NCI-H1417 treated with DMSO at 0.1 percent for 48 hours (cell line): ENCODE data around the gene MRTO4.
"Not testable (repeated sequence)": the region's sequence is repeated elsewhere in the genome, so short reads cannot be mapped to it uniquely, and the experiment has no call there.

Experiments
- DNase-seq: peaks from one replicate; lab custom pipeline; 2025; lab: John Stamatoyannopoulos, UW

Gene MRTO4

DNA sequence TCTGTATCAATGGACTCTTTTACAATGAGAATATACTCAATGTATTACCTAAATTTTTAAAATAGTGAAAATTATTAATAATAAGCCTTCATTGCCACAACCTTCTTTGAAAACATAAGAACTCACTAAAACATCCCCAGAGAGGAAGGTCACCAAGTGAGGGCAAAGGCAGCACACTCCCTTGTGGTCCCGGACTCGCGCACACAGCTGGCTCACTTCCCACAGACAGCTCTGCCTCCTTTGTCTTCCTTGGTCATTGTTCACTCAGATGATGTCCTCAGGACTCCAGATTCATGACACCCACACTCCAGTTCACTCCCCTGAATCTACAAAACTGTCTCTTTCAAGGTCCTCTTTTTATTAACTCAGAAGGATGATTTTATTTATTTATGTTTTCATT is 22.4 kb upstream of the MRTO4 start:
- no peak for DNase-seq

DNA sequence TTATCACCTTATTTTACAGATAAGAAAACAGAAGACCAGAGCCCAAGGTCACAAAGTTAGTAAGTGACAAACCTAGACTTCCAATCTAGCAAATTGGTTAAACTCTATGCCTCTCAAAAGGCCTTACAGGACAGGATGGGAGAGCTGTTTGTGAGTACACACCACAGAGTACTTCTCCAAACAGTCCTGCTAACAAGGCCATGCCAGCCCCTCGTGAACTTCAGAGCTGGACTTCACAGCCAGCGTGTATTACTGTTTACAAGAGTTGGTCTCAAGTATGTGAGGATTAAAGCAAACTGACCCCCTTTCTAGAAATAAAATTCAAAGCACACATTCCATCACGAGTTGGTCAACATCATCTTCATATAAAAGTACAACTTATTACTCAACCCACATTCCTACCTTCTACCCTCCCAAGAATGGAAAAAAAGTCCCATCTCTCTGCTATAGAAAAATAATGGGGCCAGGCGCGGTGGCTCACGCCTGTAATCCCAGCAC is 21.7 kb upstream of the MRTO4 start:
- no peak for DNase-seq

DNA sequence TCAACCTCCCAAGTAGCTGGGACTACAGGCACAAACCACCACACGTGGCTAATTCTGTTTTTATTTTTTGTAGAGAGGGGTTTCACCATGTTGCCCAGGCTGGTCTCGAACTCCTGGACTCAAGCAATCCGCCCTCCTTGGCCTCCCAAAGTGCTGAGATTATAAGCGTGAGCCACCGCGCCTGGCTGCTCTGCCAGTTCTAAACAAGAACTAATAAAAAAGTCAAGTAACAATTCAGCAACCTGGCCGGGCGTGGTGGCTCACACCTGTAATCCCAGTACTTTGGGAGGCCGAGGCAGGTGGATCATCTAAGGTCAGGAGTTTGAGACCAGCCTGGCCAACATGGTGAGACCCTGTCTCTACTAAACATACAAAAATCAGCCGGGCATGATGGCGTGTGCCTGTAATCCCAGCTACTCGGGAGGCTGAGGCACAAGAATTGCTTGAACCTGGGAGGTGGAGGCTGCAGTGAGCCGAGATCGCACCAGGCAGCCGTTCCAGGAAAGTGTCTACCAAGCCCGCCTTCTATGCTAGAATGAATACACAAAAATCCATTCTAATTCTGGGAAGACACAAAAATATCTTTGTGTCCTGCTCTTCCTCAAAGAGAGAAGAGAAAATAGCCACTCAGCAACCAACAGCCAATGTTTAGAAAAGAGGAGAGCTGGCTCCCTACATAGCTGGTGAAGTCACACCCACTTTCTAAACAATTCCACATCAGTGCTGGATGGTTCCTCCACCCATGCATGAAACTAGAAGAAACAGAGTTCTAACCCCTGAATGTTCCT is 19.7 kb upstream of the MRTO4 start:
- not testable (repeated sequence) for DNase-seq

DNA sequence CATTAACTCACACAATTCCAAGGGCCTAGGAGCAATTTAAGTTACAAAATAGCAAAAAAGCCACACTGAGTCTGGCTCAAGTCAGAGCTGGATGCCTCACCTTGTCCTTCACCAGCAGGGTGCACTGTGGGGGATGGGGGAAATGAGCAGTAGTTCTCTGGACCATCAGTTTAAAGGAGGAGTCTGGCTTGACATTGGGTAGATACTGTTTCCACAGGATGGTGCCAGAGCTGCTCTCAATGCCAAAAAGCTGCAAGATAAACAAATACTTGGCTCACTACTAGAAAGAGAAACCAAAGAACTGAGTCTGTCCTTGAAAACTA is 19.1 kb upstream of the MRTO4 start:
- no peak for DNase-seq

DNA sequence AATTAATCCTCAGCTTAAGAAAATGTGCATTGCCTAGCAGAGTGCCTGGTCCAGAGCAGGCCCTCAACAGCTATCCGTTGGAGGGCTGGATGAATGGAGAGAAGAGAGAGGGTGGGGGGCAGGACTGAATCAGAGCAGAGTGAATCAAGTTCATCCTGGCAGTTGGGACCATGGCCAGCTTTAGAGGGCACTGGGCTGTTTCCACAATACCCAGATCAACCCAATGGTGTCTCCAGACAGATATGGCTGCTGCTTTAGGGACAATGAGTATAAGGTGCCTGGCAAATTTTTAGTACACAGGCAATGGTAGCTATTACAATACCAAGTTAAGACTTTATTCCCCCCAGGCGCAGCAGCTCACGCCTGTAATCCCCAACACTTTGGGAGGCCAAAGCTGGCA is 17.4 kb upstream of the MRTO4 start:
- DNase-seq = no peak

DNA sequence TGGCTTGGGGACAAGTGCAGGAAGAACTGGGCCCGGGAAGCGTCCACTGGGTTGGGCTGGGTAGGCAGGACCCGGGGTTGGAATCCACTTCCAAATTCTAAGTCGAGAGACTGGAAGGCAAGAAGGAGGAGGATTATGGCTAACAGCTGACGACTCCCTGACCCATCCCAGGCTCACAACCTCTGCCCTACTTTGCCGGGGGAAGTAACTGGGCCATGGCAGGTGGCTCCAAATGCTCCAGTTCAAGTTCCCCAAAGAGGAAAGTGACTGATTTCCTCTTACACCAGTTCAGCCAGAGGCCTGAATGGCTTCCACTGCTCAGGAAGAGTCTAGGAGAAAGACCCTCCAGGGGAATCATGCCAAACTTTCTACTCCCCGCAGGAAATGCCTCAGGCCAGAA is 11.7 kb upstream of the MRTO4 start:
- DNase-seq = no peak

DNA sequence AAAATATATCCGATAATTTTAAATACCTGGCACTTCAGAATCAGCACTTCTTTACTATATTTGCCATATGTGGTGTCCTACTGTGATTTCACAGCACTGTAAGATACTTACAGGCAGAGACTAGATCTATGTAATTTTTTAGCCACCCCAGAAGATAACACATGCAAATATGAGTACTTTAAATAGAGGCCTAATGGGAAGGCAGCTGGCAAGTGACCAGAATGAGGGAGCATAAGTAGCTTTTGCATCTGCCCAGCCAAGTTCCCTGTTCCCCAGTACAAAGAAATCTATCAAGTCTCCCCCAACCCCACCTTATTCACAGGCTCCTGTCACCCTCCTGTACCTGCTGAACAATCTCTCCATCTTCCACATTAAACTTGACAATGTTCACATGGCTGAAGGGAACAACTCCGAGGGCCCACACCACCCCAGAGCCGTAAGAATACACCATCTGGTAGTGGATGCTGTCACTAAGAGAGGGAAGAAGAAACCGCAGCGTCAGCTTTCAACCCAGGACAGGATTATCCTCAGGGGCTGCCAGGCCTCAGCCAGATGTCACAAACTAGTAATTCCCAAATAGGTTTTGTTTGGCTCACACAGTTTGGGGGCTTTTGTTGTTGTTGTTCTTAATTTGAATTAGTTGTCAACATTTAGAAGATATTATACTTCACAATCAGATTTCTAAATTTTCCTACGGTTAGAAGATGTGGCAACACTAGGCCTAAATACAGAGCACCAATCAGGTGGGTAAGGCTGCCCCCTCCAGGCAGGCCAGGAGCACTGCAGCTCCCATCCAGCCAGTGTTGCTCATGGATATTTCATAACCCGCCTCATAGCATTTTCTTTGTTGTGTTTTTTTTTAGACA is 10.7 kb upstream of the MRTO4 start:
- no peak for DNase-seq

DNA sequence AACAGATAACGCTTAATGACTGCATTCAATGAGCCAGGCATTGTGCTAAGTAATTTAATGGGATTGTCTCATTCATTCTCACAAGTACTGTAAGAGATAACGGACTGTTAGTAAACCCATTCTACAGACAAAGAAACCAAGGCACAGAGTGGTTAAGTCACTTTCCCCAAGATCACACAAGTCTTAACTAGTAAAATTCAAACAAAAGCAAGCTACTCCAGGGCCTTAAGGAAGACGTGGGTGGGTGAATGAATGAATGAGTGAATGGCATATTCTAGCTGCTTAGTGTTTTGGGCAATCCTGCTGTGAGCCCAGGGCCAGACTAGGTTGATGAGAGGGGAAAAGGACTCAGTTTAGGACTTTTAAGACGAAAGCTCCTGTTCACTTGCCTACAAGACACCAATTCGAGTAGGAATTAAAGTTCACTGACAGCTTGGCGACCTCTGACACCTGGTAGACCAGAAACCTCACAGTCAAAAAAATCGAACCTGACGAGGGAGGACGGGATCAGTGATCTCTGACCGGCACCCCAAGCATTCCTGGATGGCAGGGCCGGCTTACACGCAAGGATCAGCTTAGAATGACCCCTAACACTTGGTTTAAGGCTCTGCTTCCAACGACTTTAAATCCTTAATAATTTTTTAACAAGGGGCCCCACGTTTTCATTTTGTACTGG is 838 bp upstream of the MRTO4 start:
- DNase-seq = no peak

DNA sequence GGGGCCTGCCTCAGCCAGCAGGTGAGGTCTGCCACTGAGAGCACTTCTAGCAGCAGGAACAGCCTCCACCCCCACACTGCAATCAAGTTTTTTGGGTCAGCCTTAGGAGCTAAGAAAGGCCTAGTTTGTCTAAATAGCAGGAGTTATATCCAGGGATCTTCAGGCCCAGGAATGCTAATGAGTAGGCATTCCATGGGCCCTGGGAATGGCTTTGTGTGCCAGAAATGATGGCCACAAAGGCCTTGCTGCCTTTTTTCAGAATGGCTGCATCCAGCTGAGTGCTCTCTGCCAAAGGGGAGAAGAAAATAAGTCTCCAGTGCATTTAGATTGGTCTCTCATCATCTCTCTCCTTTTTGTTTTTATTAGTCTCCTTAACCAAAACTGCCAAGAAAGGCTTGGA is 2.8 kb downstream of the MRTO4 start:
- DNase-seq = no peak

DNA sequence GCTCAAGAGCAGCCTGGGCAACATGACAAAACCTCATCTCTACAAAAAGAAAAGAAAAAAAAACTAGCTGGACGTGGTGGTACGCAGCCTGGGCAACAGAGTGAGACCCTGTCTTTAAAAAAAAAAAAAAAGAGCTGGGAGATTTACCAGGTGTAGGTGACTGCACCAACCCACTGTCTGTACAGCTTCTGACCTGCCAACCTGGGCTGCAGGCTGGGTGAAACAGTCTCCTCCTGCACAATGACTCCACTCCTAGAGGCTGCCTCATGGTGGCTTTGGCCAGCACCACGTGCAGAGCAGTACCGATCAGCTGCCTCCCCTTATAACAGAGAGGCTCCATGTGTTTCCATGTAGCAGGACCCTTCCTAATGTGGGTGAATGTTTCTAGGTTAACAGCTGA is 3.7 kb downstream of the MRTO4 start:
- no peak for DNase-seq

DNA sequence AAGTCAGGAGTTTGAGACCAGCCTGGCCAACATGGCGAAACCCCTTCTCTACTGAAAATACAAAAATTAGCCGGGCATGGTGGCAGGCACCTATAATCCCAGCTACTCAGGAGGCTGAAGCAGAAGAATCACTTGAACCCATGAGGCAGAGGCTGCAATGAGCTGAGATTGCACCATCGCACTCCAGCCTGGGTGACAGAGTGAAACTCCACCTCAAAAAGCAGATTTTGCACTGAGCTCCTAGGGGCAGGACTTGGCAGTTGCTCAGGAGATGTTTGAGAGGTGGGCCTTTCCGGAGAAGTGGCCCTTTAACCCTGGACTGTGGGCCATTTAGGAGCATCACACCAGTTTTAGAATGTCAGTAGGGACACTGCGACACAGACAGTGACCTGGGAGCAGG is 4.7 kb downstream of the MRTO4 start:
- not testable (repeated sequence) for DNase-seq

DNA sequence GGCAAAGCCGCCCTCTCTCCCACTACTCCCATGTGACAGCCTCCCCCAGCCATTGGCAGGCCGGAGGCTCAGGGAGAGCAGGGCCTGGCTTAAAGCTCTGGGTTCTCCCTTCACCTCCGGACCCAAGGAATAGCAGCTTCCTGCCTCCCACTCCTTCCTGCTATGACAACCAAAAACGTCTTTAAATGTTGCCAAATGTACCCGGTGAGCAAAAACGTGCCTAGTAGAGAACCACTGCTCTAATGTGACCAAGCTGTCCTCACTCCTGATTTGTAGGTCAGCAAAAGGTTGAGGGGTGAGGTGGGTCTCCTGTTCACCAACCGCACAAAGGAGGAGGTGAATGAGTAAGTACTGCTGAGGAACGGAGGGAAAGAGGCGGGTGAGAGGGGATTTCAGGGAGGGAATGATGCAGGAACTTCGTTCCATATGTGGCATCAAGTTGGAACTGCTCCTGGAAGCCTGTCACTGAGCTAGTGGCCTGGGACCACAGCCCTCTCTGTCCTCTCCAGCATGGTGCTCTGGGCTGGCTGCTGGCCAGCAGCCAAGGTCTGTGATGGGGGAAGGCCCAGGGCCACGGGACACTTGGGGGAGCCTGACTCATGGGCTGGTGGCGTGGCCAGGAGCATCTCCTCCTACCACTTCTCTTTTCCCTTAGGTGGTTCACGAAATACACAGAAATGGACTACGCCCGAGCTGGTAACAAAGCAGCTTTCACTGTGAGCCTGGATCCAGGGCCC is 5.7 kb downstream of the MRTO4 start:
- DNase-seq = no peak

DNA sequence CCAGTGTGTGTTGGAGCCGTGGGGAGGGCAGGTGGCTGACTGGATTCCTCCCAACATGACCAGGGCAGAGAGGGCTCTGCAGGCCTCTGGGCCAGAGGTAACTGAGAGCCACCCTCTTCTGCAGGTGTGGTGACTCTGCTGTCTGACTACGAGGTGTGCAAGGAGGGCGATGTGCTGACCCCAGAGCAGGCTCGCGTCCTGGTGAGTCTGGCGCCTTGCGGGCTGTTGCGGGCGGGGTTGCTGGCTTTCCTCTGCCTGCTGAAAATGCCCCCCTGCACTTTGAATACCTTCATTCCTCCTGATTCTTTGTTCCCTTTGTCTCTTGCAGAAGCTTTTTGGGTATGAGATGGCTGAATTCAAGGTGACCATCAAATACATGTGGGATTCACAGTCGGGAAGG is 6.7 kb downstream of the MRTO4 start:
- DNase-seq = no peak

DNA sequence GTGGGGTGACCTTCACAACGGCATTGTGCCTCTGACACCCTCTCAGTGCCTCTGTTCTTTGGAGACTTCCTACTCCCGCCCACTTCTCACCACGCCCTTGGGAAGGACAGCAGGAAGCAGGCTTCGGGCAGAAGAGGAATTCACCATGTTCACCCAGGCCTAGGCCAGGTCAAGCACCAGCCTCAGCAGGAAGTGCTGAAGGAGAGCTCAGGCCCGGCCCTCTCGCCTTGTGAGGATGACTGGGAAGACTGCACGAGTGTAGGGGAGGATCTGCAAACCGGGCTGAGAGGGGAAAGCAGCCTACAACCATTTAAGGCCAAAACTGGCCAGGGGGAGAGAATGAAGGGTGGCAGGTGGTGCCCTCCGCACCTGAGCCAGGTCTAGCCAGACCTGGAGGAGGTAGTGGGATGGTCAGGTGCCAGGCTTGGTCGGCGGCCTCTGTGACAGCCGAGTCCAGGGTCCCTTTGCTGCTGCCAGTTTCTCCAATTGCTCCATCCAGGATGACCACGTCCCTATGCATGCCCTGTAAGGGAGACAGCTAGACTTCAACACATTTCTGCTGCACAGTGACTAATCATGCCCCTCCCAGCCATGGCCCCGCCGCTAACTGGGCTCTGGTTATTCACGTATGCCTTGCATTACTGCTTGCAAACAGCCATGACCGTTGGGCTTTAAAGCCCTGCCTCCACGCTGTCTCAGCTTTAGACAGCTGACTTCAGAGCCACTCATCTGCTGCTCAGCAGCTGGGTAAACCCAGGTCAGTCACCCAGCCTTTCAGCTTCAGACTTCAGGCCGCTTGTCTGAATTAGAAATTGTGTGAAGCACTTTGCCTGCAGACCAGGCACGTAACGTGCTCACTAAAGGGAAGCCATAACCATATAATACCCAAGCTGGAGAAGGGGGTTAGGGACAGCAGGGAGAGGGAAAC is 8.9 kb downstream of the MRTO4 start:
- no peak for DNase-seq

DNA sequence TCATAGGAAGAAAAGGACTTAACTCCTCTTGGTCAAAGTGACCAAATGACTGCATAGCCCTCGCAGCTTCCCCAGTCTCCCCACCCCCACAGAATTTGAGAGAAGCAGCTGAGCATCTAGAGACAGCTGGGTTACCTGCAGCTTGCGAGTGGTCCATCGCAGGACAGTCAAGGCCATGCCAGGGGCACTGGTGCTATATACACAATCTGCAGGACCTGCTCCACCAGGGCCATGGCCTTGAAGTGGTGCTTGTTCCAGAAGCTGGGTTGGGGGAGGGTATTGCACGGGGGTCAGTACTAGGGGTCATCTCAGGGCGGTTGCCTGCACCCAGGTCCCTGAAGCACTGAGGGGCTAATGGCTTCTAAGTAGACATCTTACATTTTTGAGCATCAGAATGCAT is 10.4 kb downstream of the MRTO4 start:
- no peak for DNase-seq

DNA sequence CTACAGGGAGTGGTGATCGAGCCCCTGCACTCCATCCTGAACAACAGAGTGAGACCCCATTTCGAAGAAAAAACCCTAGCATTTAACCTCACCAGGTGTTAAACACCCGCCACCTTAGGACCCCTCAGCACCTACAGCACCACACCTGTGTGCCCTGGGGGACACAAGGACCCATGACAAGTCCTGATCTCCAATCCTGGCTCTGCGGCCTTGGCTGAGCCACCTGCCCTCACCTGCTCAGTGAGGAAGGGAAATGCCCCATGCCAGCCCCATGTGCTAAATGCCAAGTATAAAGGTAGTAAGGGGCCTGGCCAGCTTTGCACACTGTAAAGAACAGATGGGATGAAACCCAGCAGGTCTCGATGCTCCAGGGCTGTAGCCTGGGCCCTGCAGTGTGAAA is 11.1 kb downstream of the MRTO4 start:
- no peak for DNase-seq

DNA sequence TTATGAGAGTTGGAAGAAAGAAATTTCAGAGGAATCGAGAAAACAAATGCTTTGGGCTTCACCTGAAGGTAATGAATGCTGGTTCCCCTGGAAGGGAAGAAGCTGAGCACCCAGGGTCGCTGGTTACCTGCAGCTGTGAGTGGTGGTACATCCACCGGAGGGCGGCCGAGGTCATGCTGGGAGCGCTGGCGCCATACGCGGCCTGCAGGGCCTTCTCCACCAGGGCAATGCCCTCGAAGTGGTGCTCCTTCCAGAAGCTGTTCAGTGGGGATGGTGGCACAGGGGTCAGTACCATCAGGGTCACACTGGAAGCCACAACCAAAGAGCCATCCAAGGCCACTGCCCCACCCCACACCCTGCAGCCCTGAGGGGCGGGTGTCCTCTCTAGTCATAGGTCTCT is 16.8 kb downstream of the MRTO4 start:
- no peak for DNase-seq

DNA sequence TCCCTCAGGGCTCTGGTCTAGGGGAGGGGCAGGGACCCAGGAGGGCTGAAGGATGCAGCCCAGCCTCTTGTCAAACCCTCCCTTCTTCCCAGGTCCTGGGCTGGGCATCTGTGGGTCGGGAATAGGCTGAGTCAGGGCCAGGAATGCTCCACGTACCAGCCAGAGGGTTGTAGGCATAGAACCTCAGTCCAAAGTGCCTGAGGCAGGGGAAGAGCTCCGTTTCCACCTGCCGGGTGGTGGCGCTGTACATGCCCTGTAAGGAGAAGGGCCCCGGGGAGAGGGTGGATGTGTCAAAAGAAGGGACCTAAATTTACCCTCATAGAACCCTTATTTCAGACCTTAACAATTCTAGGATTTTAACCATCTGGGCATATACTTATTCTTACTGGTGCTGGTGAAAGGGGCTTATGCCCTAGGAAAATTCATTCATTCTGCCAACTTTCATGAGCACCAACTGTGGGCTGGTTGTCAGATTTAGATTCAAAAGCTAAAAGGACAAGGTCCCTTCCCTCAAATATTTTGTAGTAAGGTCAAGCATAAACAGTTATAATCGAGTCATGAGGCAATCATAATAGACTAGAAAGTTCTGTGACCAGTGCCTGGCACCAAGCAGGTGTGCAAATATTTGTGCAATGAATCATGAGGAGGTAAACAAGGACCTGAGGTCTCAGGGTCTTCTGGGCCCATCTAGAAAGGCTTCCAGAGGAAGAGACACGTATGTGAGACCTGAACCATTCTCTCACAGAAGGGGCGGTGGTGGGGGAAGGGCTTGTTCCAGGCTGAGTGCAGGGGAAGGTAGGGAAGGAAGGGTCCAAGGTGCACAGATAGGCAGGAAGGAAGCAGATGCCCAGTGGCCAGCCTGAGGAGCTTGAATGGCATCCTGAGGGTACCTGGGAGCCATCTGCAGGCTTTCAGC is 18.1 kb downstream of the MRTO4 start:
- DNase-seq = not testable (repeated sequence)

DNA sequence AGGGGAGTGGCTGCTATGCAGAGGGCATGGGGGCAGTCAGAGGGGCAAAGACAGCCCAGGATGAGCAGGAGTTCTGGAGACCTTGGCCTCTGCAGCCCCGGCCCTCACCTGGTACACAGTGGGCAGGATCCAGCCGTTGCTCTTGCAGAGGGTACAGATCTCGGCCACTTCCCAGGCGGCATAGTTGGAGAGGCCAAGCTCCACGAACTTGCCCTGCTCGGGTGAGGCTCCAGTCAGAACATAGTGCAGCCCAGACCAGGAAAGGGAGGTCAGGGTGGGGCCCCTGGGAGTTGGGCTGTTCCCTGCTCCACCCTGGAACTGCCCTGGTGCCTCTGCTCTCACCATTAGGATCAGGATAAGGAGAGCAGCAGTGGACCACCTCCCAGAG is 18.7 kb downstream of the MRTO4 start:
- not testable (repeated sequence) for DNase-seq

DNA sequence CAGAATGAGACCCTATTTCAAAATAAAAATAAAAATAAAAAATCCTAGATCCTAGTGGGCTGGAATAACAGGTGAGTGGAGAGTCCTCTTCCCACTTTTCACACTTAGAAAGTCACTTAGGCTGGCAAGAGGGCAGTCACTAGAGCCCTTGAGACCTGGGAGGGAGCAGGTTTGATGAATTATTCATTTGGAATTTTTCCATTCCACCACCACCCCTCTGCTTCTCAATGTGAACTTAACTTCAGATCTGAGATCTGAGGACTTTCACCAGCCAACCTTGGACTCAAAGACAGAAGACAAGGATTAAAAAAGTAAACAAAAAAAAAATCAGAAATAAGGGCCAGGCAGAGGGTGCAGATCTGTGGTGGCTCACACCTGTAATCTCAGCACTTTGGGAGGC is 20.5 kb downstream of the MRTO4 start:
- no peak for DNase-seq
